GM23338 (cell line): Measurements from ENCODE around the gene USP8.

Experiments used
- EZH2 ChIP-seq: fragments of 200-600 bp; sonication (generic); IDR thresholded peaks from one replicate; pipeline ENCODE4 v1.8.0; 2017; ENCODE audit warnings: antibody characterized with exemption, mild to moderate bottlenecking, low read depth; ENCODE audit not compliant: unreplicated experiment
- EZH2phosphoT487 ChIP-seq: fragments of 200-600 bp; sonication (generic); IDR thresholded peaks from one replicate; pipeline ENCODE4 v1.8.1; 2018; ENCODE audit warnings: antibody characterized with exemption; ENCODE audit not compliant: unreplicated experiment
- JUNB ChIP-seq: IDR thresholded peaks from one replicate; pipeline ENCODE4 v1.6.1; 2016; ENCODE audit warnings: antibody characterized with exemption; ENCODE audit not compliant: unreplicated experiment
- POLR2AphosphoS5 ChIP-seq: IDR thresholded peaks from 2 replicates; pipeline ENCODE4 v1.6.1; 2016; ENCODE audit warnings: antibody characterized with exemption, low read depth
- TF ChIP-seq, protein P1 (sequence below), 2 experiments: fragments of 200-600 bp in 1 of 2; sonication (generic) in 1 of 2; conservative IDR thresholded peaks; 2 replicates each; pipeline versions ENCODE4 v1.5.1 to v1.6.1; 2016 to 2017; ENCODE audit warnings: antibody characterized with exemption in 2 of 2, low read depth in 2 of 2, mild to moderate bottlenecking in 2 of 2, moderate library complexity in 1 of 2

DNA sequence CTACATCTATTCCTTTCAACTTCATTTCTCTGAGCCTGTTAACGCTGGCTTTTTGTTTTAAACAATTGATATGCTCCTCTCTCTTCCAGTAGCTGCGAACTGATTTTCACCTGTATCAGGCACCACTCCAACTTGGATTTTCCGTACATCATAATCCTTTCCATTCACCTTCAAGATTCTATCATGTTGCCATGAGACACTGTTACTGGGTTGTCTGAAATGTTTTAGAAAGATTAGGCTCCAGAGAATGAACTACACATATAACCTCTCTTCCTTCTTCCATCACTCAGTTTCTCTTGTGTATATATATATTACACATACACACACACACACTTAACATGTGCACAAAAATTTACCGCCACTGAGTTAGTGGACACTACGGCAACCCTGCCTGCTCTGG, 122.4 kb downstream of the USP8 start, which contains the start of gene USP50:
- TF ChIP-seq, protein P1, sequence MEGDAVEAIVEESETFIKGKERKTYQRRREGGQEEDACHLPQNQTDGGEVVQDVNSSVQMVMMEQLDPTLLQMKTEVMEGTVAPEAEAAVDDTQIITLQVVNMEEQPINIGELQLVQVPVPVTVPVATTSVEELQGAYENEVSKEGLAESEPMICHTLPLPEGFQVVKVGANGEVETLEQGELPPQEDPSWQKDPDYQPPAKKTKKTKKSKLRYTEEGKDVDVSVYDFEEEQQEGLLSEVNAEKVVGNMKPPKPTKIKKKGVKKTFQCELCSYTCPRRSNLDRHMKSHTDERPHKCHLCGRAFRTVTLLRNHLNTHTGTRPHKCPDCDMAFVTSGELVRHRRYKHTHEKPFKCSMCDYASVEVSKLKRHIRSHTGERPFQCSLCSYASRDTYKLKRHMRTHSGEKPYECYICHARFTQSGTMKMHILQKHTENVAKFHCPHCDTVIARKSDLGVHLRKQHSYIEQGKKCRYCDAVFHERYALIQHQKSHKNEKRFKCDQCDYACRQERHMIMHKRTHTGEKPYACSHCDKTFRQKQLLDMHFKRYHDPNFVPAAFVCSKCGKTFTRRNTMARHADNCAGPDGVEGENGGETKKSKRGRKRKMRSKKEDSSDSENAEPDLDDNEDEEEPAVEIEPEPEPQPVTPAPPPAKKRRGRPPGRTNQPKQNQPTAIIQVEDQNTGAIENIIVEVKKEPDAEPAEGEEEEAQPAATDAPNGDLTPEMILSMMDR (conservative IDR thresholded peaks at IDR 0.05; ENCODE audit: low read depth in 2 of 2): no peak
- TF ChIP-seq EZH2phosphoT487 (no peak), POLR2AphosphoS5 (no peak), EZH2 (no peak), JUNB (no peak)
